Measurements from ENCODE around the gene GDPD3. TPM values are rescaled to one million over a fixed set of nuclear protein-coding genes. Genes with fewer than 3 reads are reported as not detected.

The GDPD3 gene
- total and polyA plus RNA-seq, 10 of the 15 experiments (the other 5 are each of a cell fraction or from before 2014, with no cell fraction given), result 0.29 to 3.3 (median 0.97) TPM

GRCh38 chr16:30144917-30145316, 31.6 kb upstream of the GDPD3 start:
- in situ Hi-C loops (cut with MboI) (no loop called here), intact Hi-C loops (cut with micrococcal nuclease; ENCODE audit: unreplicated experiment) (no loop called here)
- ChIA-PET SMC1A (ENCODE audit: uncharacterized antibody, unreplicated experiment) (no interaction called here), RAD21 (ENCODE audit: unreplicated experiment) (no interaction called here), CTCF (interaction anchor here (0.7 kb wide), 1 partner anchor 264 kb away, joined by 3 read pairs; no protein-coding TSS in a partner anchor), POLR2A (no interaction called here)
- Histone ChIP-seq H3K4me1 (ENCODE audit: control insufficient read depth, insufficient read depth, low read length) (peaks cover under 1% of the 10 kb centered on the region; the same call in 1 of the 2 replicates), H3K4me2 (ENCODE audit: control insufficient read depth, insufficient read depth) (no peak overlapping the region), H3K36me3 (ENCODE audit: control insufficient read depth in 2 of 2, insufficient read depth in 2 of 2, low read length in 1 of 2) (no peaks in the 10 kb centered on the region), H3K9ac (ENCODE audit: control insufficient read depth, insufficient read depth, low read length) (no peak overlapping the region), H3K9me3 (replicated peaks; ENCODE audit: control insufficient read depth, insufficient read depth, low read length) (peaks cover 6% of the 10 kb centered on the region), H3K27me3 (replicated peaks in 1 of 2; ENCODE audit: control insufficient read depth in 2 of 2, insufficient read depth in 2 of 2, low read length in 1 of 2) (no peaks in the 10 kb centered on the region), H3K4me3 (no peak overlapping the region), H3K27ac (ENCODE audit: control insufficient read depth, insufficient read depth) (no peak overlapping the region), H4K20me1 (ENCODE audit: control insufficient read depth, insufficient read depth) (no peaks in the 10 kb centered on the region), H2AFZ (ENCODE audit: control insufficient read depth, low read depth, low read length) (no peak overlapping the region), H3K79me2 (ENCODE audit: control insufficient read depth, insufficient read depth, low read length) (no peaks in the 10 kb centered on the region)
- no peak for DNase-seq (ENCODE audit: low read depth, low spot score)
- FAIRE-seq, result no peak
- WGBS (ENCODE audit: insufficient coverage, insufficient replicate concordance, low lambda C conversion rate, missing lambda C conversion rate), result 35% methylated on average over 1 of the region's 1 CpG
- no TSS peak for BruUV-seq (replicated peaks)
- no peak for ATAC-seq
- TF ChIP-seq RFX5 (IDR thresholded peaks at IDR 0.05; ENCODE audit: low read depth, low read length), result no peak
- TF ChIP-seq CBX3 (IDR thresholded peaks at IDR 0.05; ENCODE audit: borderline replicate concordance, low read depth), result no peak
- no peak for TF ChIP-seq TCF3 (IDR thresholded peaks at IDR 0.05; ENCODE audit: borderline replicate concordance, insufficient read depth, low read depth, low read length)
- TF ChIP-seq, protein P1, sequence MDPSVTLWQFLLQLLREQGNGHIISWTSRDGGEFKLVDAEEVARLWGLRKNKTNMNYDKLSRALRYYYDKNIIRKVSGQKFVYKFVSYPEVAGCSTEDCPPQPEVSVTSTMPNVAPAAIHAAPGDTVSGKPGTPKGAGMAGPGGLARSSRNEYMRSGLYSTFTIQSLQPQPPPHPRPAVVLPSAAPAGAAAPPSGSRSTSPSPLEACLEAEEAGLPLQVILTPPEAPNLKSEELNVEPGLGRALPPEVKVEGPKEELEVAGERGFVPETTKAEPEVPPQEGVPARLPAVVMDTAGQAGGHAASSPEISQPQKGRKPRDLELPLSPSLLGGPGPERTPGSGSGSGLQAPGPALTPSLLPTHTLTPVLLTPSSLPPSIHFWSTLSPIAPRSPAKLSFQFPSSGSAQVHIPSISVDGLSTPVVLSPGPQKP (IDR thresholded peaks at IDR 0.05; ENCODE audit: low read depth, low read length), result no peak
- TF ChIP-seq SREBF2 (IDR thresholded peaks at IDR 0.05; ENCODE audit: low read length), result no peak
- no peak for TF ChIP-seq USF2 (IDR thresholded peaks at IDR 0.05; ENCODE audit: borderline replicate concordance, low read depth, low read length)
- no peak for TF ChIP-seq RAD51 (IDR thresholded peaks at IDR 0.05)
- TF ChIP-seq FOXK2 (IDR thresholded peaks at IDR 0.05), result no peak
- TF ChIP-seq TAF1 (IDR thresholded peaks at IDR 0.05; ENCODE audit: borderline replicate concordance, low read depth, low read length), result no peak
- no peak for TF ChIP-seq RELB (IDR thresholded peaks at IDR 0.05; ENCODE audit: low read depth)
- TF ChIP-seq NBN (IDR thresholded peaks at IDR 0.05), result no peak
- TF ChIP-seq NFIC (IDR thresholded peaks at IDR 0.05; ENCODE audit: low read depth, low read length), result no peak
- TF ChIP-seq RUNX3 (IDR thresholded peaks at IDR 0.05; ENCODE audit: low read length), result no peak
- TF ChIP-seq MEF2A (IDR thresholded peaks at IDR 0.05; ENCODE audit: insufficient read depth, low read depth, low read length), result no peak
- no peak for TF ChIP-seq BACH1 (IDR thresholded peaks at IDR 0.05; ENCODE audit: borderline replicate concordance)
- no peak for TF ChIP-seq ZBTB40 (IDR thresholded peaks at IDR 0.05; ENCODE audit: borderline replicate concordance)
